B cell (primary cell): ENCODE results near the gene URM1. TPM values are rescaled to one million over a fixed set of nuclear protein-coding genes. Genes with fewer than 3 reads are reported as not detected.

Experiments
- ATAC-seq: fragments of 200-7000 bp; cut with Tn5 transposase; one replicate; pipeline ENCODE4 v1.10.0; 2021; ENCODE audit warnings: low read depth, mild to moderate bottlenecking, moderate number of reproducible peaks, moderate library complexity
- CTCF ChIA-PET: fragments of 350-600 bp; sonication (Branson Sonifier 250); formaldehyde crosslinking; loops from one replicate; lab custom pipeline; 2021; ENCODE audit warnings: antibody characterized with exemption, inconsistent platforms; lab: Charles Lee
- POLR2A ChIA-PET: fragments of 350-600 bp; sonication (Branson Sonifier 250); formaldehyde crosslinking; loops from one replicate; lab custom pipeline; 2021; ENCODE audit warnings: antibody characterized with exemption; lab: Charles Lee
- DNase-seq: peaks from one replicate; pipeline ENCODE4 v3.0.0; 2013
- H2AFZ ChIP-seq: 2 replicates; pipeline ENCODE4 v1.6.1; 2012; ENCODE audit warnings: mild to moderate bottlenecking, low read depth, low read length; ENCODE audit not compliant: insufficient read depth, poor library complexity, severe bottlenecking
- H3K27ac ChIP-seq, 2 donors: 1 replicate in 1 of 2; 2 replicates in 1 of 2; pipeline ENCODE4 v1.5.1; 2012 to 2013; ENCODE audit warnings: low read length in 2 of 2, mild to moderate bottlenecking in 2 of 2, moderate library complexity in 1 of 2
- H3K27me3 ChIP-seq, 4 experiments: fragments of 200-600 bp in 1 of 4; sonication (generic) in 1 of 4; replicated peaks in 1 of 4; 1 replicate in 2 of 4; 2 replicates in 2 of 4; pipeline versions ENCODE4 v1.6.1 to v1.7.0; 2013 to 2016; ENCODE audit warnings: low read length in 3 of 4, mild to moderate bottlenecking in 2 of 4, mixed read lengths in 1 of 4, moderate library complexity in 1 of 4; ENCODE audit not compliant: insufficient read depth in 4 of 4, control insufficient read depth in 3 of 4; ENCODE audit errors: control extremely low read depth in 1 of 4
- H3K36me3 ChIP-seq, 2 experiments: replicated peaks in 1 of 2; 1 replicate in 1 of 2; 2 replicates in 1 of 2; pipeline versions ENCODE4 v1.6.1 to v1.7.1; 2013; ENCODE audit warnings: low read length in 1 of 2; ENCODE audit not compliant: insufficient read depth in 2 of 2, control insufficient read depth in 1 of 2; ENCODE audit errors: control extremely low read depth in 1 of 2, extremely low read depth in 1 of 2
- H3K4me1 ChIP-seq, 2 donors: fragments of 200-600 bp in 1 of 2; sonication (generic) in 1 of 2; 1 replicate in 1 of 2; 2 replicates in 1 of 2; pipeline versions ENCODE4 v1.5.1 to v1.6.1; 2013 to 2017; ENCODE audit warnings: low read length in 2 of 2; ENCODE audit not compliant: control insufficient read depth in 2 of 2, insufficient read depth in 2 of 2
- H3K4me2 ChIP-seq: replicated peaks from 2 replicates; pipeline ENCODE3; 2012; ENCODE audit warnings: mild to moderate bottlenecking, low read depth, low read length; ENCODE audit not compliant: poor library complexity, severe bottlenecking
- H3K4me3 ChIP-seq, 5 experiments: fragments of 200-600 bp in 1 of 5; sonication (generic) in 1 of 5; 1 replicate in 3 of 5; 2 replicates in 2 of 5; pipeline versions ENCODE4 v1.5.1 to v1.7.0; 2011 to 2016; ENCODE audit warnings: low read length in 4 of 5, mild to moderate bottlenecking in 4 of 5, low read depth in 2 of 5, control low read depth in 1 of 5, moderate library complexity in 1 of 5; ENCODE audit not compliant: insufficient read depth in 1 of 5; ENCODE audit errors: control extremely low read depth in 1 of 5, extremely low read depth in 1 of 5
- H3K79me2 ChIP-seq: fragments of 200-600 bp; sonication (generic); one replicate; pipeline ENCODE4 v1.6.0; 2016; ENCODE audit warnings: low read length; ENCODE audit not compliant: control insufficient read depth, insufficient read depth
- H3K9ac ChIP-seq: fragments of 200-600 bp; sonication (generic); 2 replicates; pipeline ENCODE4 v1.6.1; 2017; ENCODE audit warnings: mild to moderate bottlenecking, low read length, moderate library complexity
- H3K9me3 ChIP-seq, 3 donors: one replicate each; pipeline versions ENCODE4 v1.6.1 to v1.7.1; 2013; ENCODE audit warnings: low read length in 2 of 3; ENCODE audit not compliant: control insufficient read depth in 2 of 3, insufficient read depth in 1 of 3; ENCODE audit errors: control extremely low read depth in 1 of 3
- H4K20me1 ChIP-seq: 2 replicates; pipeline ENCODE4 v1.6.0; 2012; ENCODE audit warnings: mild to moderate bottlenecking, low read length; ENCODE audit not compliant: insufficient read depth, control insufficient read depth, poor library complexity, severe bottlenecking
- H3K27ac Mint-ChIP-seq: one replicate; pipeline ENCODE4 v1.8.0; 2021; ENCODE audit warnings: mixed read lengths
- H3K27me3 Mint-ChIP-seq: one replicate; pipeline ENCODE4 v1.8.0; 2021; ENCODE audit warnings: mixed read lengths
- H3K4me1 Mint-ChIP-seq: one replicate; pipeline ENCODE4 v1.8.0; 2021; ENCODE audit warnings: mixed read lengths
- H3K4me3 Mint-ChIP-seq: one replicate; pipeline ENCODE4 v1.8.0; 2021; ENCODE audit warnings: mixed read lengths
- H3K9me3 Mint-ChIP-seq: one replicate; pipeline ENCODE4 v1.8.0; 2022; ENCODE audit warnings: mixed read lengths; ENCODE audit not compliant: insufficient read depth
- EZH2 ChIP-seq: IDR thresholded peaks from 2 replicates; pipeline ENCODE4 v1.6.1; 2012; ENCODE audit warnings: borderline replicate concordance, low read depth, mild to moderate bottlenecking, moderate library complexity, low read length; ENCODE audit not compliant: insufficient read depth, poor library complexity, severe bottlenecking
- WGBS: methylation state at CpG from one replicate; pipeline ENCODE4 v1.1.5; 2013; ENCODE audit warnings: missing lambda C conversion rate; ENCODE audit not compliant: insufficient coverage; 5-methylcytosine and 5-hydroxymethylcytosine counted together
- intact Hi-C: fragments of 100-400 bp; cut with micrococcal nuclease; formaldehyde crosslinking; loops from one replicate; pipeline ENCODE4 v1.10.0; 2022
- polyA plus RNA-seq: library from polyadenylated mRNA; depleted of rRNA; stranded (reverse); fragments of >200 nt; gene quantifications from 2 replicates; pipeline ENCODE4 v1.2.3, GENCODE V29; 2012
- total RNA-seq, 2 donors: library from RNA; stranded (reverse); fragments of 120-200 nt in 1 of 2; gene quantifications; 1 replicate in 1 of 2; 2 replicates in 1 of 2; pipeline versions ENCODE4 v1.2.3 to v1.2.4, GENCODE V29; 2013 to 2022
- TF ChIP-seq, protein P1 (sequence below): fragments of 200-600 bp; IDR thresholded peaks from one replicate; pipeline ENCODE4 v1.8.0; 2022; ENCODE audit warnings: antibody characterized with exemption, mild to moderate bottlenecking

The URM1 gene
- total and polyA plus RNA-seq, 2 donors (not counting 1 experiment from before 2014, with no cell fraction given) = 40.3 to 43.8 TPM

DNA sequence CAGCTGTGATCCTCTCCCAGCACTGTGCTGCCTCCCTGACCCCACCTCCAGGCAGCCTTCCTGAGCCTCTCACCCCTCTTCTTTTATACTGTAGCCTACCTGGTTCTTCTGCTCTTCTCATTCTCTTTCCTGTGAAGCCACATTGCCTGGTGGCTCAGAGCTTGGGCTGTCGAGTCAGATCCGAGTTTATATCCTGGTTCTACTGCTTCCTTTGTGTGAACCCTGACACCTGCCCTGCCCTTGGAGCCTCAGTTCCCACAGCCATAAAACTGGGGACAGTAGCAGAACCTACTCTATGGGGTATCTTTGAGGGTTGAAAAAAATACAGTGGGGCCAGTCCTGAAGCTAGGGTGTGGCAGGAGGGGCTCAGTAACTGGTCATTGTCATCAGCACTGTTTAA, 22.0 kb upstream of the URM1 start:
- Mint-ChIP-seq H3K27me3 (no peaks in the 10 kb centered on the region), H3K4me3 (no peak overlapping the region), H3K27ac (no peak overlapping the region), H3K4me1 (no peaks in the 10 kb centered on the region), H3K9me3 (no peaks in the 10 kb centered on the region)
- TF ChIP-seq EZH2 = no peak
- TF ChIP-seq, protein P1, sequence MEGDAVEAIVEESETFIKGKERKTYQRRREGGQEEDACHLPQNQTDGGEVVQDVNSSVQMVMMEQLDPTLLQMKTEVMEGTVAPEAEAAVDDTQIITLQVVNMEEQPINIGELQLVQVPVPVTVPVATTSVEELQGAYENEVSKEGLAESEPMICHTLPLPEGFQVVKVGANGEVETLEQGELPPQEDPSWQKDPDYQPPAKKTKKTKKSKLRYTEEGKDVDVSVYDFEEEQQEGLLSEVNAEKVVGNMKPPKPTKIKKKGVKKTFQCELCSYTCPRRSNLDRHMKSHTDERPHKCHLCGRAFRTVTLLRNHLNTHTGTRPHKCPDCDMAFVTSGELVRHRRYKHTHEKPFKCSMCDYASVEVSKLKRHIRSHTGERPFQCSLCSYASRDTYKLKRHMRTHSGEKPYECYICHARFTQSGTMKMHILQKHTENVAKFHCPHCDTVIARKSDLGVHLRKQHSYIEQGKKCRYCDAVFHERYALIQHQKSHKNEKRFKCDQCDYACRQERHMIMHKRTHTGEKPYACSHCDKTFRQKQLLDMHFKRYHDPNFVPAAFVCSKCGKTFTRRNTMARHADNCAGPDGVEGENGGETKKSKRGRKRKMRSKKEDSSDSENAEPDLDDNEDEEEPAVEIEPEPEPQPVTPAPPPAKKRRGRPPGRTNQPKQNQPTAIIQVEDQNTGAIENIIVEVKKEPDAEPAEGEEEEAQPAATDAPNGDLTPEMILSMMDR = no peak
- Histone ChIP-seq H3K9ac (no peak overlapping the region), H4K20me1 (no peaks in the 10 kb centered on the region), H3K36me3 (peaks cover 0 to 29% of the 10 kb centered on the region in 2 experiments), H3K4me3 (no peak overlapping the region), H3K9me3 (no peaks in the 10 kb centered on the region), H2AFZ (no peak overlapping the region), H3K79me2 (no peaks in the 10 kb centered on the region), H3K4me2 (no peak overlapping the region), H3K4me1 (no peaks in the 10 kb centered on the region), H3K27me3 (no peaks in the 10 kb centered on the region), H3K27ac (no peak overlapping the region)
- WGBS = 100% methylated on average over 2 of the region's 2 CpGs
- DNase-seq (no peak), ATAC-seq (no peak)
- intact Hi-C loops = no loop called here
- ChIA-PET CTCF (interaction anchor here (2.0 kb wide), 1 partner anchor 13 kb away, joined by 11 read pairs; no protein-coding TSS in a partner anchor), POLR2A (no interaction called here)

GRCh38 chr9:128349772-128350171, 21.4 kb upstream of the URM1 start:
- Histone ChIP-seq H3K27me3 (no peaks in the 10 kb centered on the region), H3K27ac (no peak overlapping the region), H3K4me3 (no peak overlapping the region), H3K9ac (no peak overlapping the region), H3K36me3 (peaks cover 0 to 30% of the 10 kb centered on the region in 2 experiments), H3K79me2 (no peaks in the 10 kb centered on the region), H3K9me3 (no peaks in the 10 kb centered on the region), H2AFZ (no peak overlapping the region), H3K4me2 (no peak overlapping the region), H4K20me1 (no peaks in the 10 kb centered on the region), H3K4me1 (no peaks in the 10 kb centered on the region)
- Mint-ChIP-seq H3K4me1 (no peaks in the 10 kb centered on the region), H3K27ac (no peak overlapping the region), H3K4me3 (no peak overlapping the region), H3K9me3 (no peaks in the 10 kb centered on the region), H3K27me3 (no peaks in the 10 kb centered on the region)
- no peak for TF ChIP-seq EZH2
- TF ChIP-seq, protein P1 = no peak
- WGBS = 93% methylated on average over 4 of the region's 6 CpGs
- ChIA-PET CTCF (interaction anchor here (2.0 kb wide), 1 partner anchor 12 kb away, joined by 11 read pairs; no protein-coding TSS in a partner anchor), POLR2A (no interaction called here)
- DNase-seq (no peak), ATAC-seq (no peak)
- intact Hi-C loops = no loop called here
